ENCODE results near the gene SYF2. TPM values are rescaled to one million over a fixed set of nuclear protein-coding genes. Genes with fewer than 3 reads are reported as not detected.

The SYF2 gene
- polyA plus RNA-seq, 3 donors, result 32.0 to 52.9 (median 45.1) TPM

DNA sequence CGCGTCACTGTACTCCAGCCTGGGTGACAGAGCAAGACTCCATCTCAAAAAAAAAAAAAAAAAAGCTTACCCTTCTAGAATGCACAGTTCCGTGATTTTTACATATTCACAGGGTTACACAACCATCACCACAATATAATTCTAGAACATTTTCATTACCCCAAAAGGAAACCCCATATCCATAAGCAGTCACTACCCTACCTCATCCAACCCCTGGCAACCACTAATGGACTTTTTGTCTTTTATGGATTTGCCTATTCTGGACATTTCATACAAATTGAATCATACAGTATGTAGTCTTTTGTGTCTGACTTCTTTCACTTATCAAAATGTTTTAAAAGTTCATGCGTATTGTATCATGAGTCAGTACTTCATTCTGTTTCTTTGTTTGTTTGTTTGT is 22.8 kb downstream of the SYF2 start:
- Histone ChIP-seq H3K4me1 (ENCODE audit: control insufficient read depth in 1 of 2, insufficient read depth in 2 of 2, low read length in 2 of 2) (no peaks in the 10 kb centered on the region), H3K79me2 (ENCODE audit: insufficient read depth, low read length) (no peaks in the 10 kb centered on the region), H3K9me3 (replicated peaks in 1 of 2; ENCODE audit: control insufficient read depth in 1 of 2, insufficient read depth in 1 of 2, low read length in 2 of 2) (no peaks in the 10 kb centered on the region), H3K4me2 (replicated peaks; ENCODE audit: extremely low read depth, low read length, poor library complexity, severe bottlenecking) (no peak overlapping the region), H3K4me3 (replicated peaks in 1 of 3; ENCODE audit: low read depth in 2 of 3, low read length in 3 of 3) (no peak overlapping the region), H3K9ac (ENCODE audit: insufficient read depth, low read length, poor library complexity, severe bottlenecking) (no peak overlapping the region), H3K27ac (ENCODE audit: low read depth in 1 of 2, low read length in 2 of 2) (no peak overlapping the region), H3K36me3 (replicated peaks in 1 of 2; ENCODE audit: control insufficient read depth in 1 of 2, insufficient read depth in 2 of 2, low read length in 2 of 2) (no peaks in the 10 kb centered on the region), H4K20me1 (ENCODE audit: insufficient read depth, low read length) (no peaks in the 10 kb centered on the region), H3K27me3 (ENCODE audit: control insufficient read depth in 2 of 2, insufficient read depth in 2 of 2, low read length in 2 of 2) (no peaks in the 10 kb centered on the region), H2AFZ (ENCODE audit: insufficient read depth, low read depth, low read length, poor library complexity, severe bottlenecking) (no peak overlapping the region)
- Mint-ChIP-seq H3K36me3 (no peaks in the 10 kb centered on the region), H3K4me1 (peaks cover 4% of the 10 kb centered on the region), H3K27me3 (ENCODE audit: low read depth in 3 of 3) (peaks cover 4 to 12% (median 6%) of the 10 kb centered on the region in 3 donors), H3K4me3 (no peak overlapping the region), H3K9me3 (no peaks in the 10 kb centered on the region), H3K27ac (peak overlapping the region in 2 of 7 donors; percentile 1 to 13)
- TF ChIP-seq, protein P1, sequence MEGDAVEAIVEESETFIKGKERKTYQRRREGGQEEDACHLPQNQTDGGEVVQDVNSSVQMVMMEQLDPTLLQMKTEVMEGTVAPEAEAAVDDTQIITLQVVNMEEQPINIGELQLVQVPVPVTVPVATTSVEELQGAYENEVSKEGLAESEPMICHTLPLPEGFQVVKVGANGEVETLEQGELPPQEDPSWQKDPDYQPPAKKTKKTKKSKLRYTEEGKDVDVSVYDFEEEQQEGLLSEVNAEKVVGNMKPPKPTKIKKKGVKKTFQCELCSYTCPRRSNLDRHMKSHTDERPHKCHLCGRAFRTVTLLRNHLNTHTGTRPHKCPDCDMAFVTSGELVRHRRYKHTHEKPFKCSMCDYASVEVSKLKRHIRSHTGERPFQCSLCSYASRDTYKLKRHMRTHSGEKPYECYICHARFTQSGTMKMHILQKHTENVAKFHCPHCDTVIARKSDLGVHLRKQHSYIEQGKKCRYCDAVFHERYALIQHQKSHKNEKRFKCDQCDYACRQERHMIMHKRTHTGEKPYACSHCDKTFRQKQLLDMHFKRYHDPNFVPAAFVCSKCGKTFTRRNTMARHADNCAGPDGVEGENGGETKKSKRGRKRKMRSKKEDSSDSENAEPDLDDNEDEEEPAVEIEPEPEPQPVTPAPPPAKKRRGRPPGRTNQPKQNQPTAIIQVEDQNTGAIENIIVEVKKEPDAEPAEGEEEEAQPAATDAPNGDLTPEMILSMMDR (IDR thresholded peaks at IDR 0.05), result no peak
- WGBS (ENCODE audit: insufficient coverage), result 0% methylated on average over 1 of the region's 4 CpGs
- no peak for DNase-seq
- intact Hi-C loops (cut with micrococcal nuclease), result loop anchor here (5.0 to 10.0 kb wide), 2 partner anchors 107 to 295 kb away; no protein-coding TSS in a partner anchor

DNA sequence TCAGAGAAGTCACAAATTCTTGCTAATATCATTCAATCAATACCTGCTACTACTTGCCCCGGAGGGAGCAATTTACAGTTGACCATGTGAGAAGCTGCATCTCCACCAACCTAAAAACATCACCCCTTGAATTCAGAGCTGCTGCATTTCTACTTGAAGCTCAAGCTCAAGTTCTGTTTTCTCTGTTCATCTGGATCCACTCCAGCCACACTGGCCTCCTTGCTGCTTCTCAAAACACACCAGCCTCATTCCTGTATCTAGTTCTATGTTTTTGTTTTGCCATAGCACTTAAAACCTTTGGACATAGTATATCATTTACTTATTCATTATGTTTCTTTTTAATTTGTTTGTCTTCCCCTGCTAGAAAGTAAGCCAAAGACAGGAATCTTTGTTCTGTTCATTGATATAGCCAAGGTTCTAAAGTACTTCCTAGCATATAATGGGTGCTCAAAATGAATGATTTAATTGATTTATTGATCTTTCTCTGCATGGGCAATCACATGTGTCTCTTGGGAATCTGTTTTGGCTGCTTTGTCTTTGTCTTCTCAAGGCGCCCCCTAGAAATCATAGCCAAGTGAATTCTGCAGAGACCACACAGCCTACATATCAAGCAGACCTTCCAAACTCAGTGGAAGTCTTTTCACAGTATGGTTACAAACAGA is 23.6 kb downstream of the SYF2 start:
- peaks cover 4% of the 10 kb centered on the region for H3K4me1 Mint-ChIP-seq
- peaks cover 4 to 9% (median 6%) of the 10 kb centered on the region in 3 donors for H3K27me3 Mint-ChIP-seq (ENCODE audit: low read depth in 3 of 3)
- 71% methylated on average over 1 of the region's 2 CpGs for WGBS (ENCODE audit: insufficient coverage)
- no peaks in the 10 kb centered on the region for H3K36me3 Mint-ChIP-seq
- Histone ChIP-seq H2AFZ (ENCODE audit: insufficient read depth, low read depth, low read length, poor library complexity, severe bottlenecking) (no peak overlapping the region), H3K9me3 (replicated peaks in 1 of 2; ENCODE audit: control insufficient read depth in 1 of 2, insufficient read depth in 1 of 2, low read length in 2 of 2) (no peaks in the 10 kb centered on the region), H3K4me2 (replicated peaks; ENCODE audit: extremely low read depth, low read length, poor library complexity, severe bottlenecking) (no peak overlapping the region), H3K4me1 (ENCODE audit: control insufficient read depth in 1 of 2, insufficient read depth in 2 of 2, low read length in 2 of 2) (no peaks in the 10 kb centered on the region), H3K27ac (ENCODE audit: low read depth in 1 of 2, low read length in 2 of 2) (no peak overlapping the region), H3K4me3 (replicated peaks in 1 of 3; ENCODE audit: low read depth in 2 of 3, low read length in 3 of 3) (no peak overlapping the region), H3K27me3 (ENCODE audit: control insufficient read depth in 2 of 2, insufficient read depth in 2 of 2, low read length in 2 of 2) (no peaks in the 10 kb centered on the region), H4K20me1 (ENCODE audit: insufficient read depth, low read length) (no peaks in the 10 kb centered on the region), H3K9ac (ENCODE audit: insufficient read depth, low read length, poor library complexity, severe bottlenecking) (no peak overlapping the region), H3K36me3 (replicated peaks in 1 of 2; ENCODE audit: control insufficient read depth in 1 of 2, insufficient read depth in 2 of 2, low read length in 2 of 2) (no peaks in the 10 kb centered on the region), H3K79me2 (ENCODE audit: insufficient read depth, low read length) (no peaks in the 10 kb centered on the region)
- no peak for DNase-seq
- TF ChIP-seq, protein P1 (IDR thresholded peaks at IDR 0.05), result no peak
- no peak overlapping the region for H3K4me3 Mint-ChIP-seq
- no peaks in the 10 kb centered on the region for H3K9me3 Mint-ChIP-seq
- H3K27ac Mint-ChIP-seq, result no peak overlapping the region
- intact Hi-C loops (cut with micrococcal nuclease), result loop anchor here (5.0 to 10.0 kb wide), 2 partner anchors 106 to 294 kb away; no protein-coding TSS in a partner anchor
